Naive thymus-derived CD4-positive, alpha-beta T cell (primary cell): Measurements from ENCODE around the gene MTNR1A. TPM values are rescaled to one million over a fixed set of nuclear protein-coding genes. Genes with fewer than 3 reads are reported as not detected.

ENCODE experiments used
- ATAC-seq: fragments of 150-1000 bp; cut with Tn5 transposase; 2 replicates; pipeline ENCODE4 v1.10.0; 2021; ENCODE audit warnings: mild to moderate bottlenecking, moderate library complexity
- CTCF ChIA-PET: fragments of 350-600 bp; sonication (Branson Sonifier 250); formaldehyde crosslinking; loops from one replicate; lab custom pipeline; 2021; ENCODE audit warnings: antibody characterized with exemption; lab: Charles Lee
- POLR2A ChIA-PET: fragments of 350-600 bp; sonication (Branson Sonifier 250); formaldehyde crosslinking; loops from one replicate; lab custom pipeline; 2021; ENCODE audit warnings: antibody characterized with exemption, inconsistent platforms; lab: Charles Lee
- DNase-seq, 9 donors: peaks; one replicate each; pipeline versions ENCODE4 v3.0.0 to v3.0.0-alpha.2; 2020 to 2022; ENCODE audit warnings: mixed read lengths in 1 of 9
- H3K27ac ChIP-seq: one replicate; pipeline ENCODE4 v1.7.0; 2013; ENCODE audit warnings: mild to moderate bottlenecking, low read depth, low read length, moderate library complexity
- H3K27me3 ChIP-seq, 2 donors: one replicate each; pipeline ENCODE4 v1.7.0; 2013; ENCODE audit warnings: low read length in 2 of 2, mild to moderate bottlenecking in 2 of 2, moderate library complexity in 2 of 2; ENCODE audit not compliant: control insufficient read depth in 2 of 2, insufficient read depth in 2 of 2
- H3K36me3 ChIP-seq, 3 experiments: 1 replicate in 2 of 3; 2 replicates in 1 of 3; pipeline ENCODE4 v1.7.0; 2013; ENCODE audit warnings: low read length in 3 of 3, mild to moderate bottlenecking in 3 of 3, moderate library complexity in 1 of 3; ENCODE audit not compliant: insufficient read depth in 3 of 3, control insufficient read depth in 2 of 3
- H3K4me1 ChIP-seq, 2 donors: one replicate each; pipeline ENCODE4 v1.7.0; 2013; ENCODE audit warnings: low read length in 2 of 2, mild to moderate bottlenecking in 2 of 2, moderate library complexity in 1 of 2; ENCODE audit not compliant: control insufficient read depth in 2 of 2, insufficient read depth in 2 of 2
- H3K4me3 ChIP-seq: 2 replicates; pipeline ENCODE4 v1.7.0; 2013; ENCODE audit warnings: mild to moderate bottlenecking, low read length
- H3K9me3 ChIP-seq, 3 experiments: 1 replicate in 2 of 3; 2 replicates in 1 of 3; pipeline ENCODE4 v1.7.0; 2013; ENCODE audit warnings: low read length in 3 of 3; ENCODE audit not compliant: control insufficient read depth in 2 of 3
- H3K27ac Mint-ChIP-seq, 9 donors: one replicate each; pipeline ENCODE4 v1.8.0; 2020 to 2022; ENCODE audit warnings: mixed read lengths in 9 of 9, mild to moderate bottlenecking in 8 of 9, moderate library complexity in 5 of 9, inconsistent platforms in 2 of 9
- H3K27me3 Mint-ChIP-seq, 5 donors: one replicate each; pipeline ENCODE4 v1.8.0; 2021 to 2022; ENCODE audit warnings: mixed read lengths in 5 of 5, mild to moderate bottlenecking in 1 of 5
- H3K36me3 Mint-ChIP-seq, 5 donors: one replicate each; pipeline ENCODE4 v1.8.0; 2020 to 2022; ENCODE audit warnings: mixed read lengths in 5 of 5, mild to moderate bottlenecking in 3 of 5, inconsistent platforms in 1 of 5
- H3K4me1 Mint-ChIP-seq, 7 donors: one replicate each; pipeline ENCODE4 v1.8.0; 2020 to 2022; ENCODE audit warnings: mixed read lengths in 7 of 7, mild to moderate bottlenecking in 3 of 7, inconsistent platforms in 1 of 7
- H3K4me3 Mint-ChIP-seq, 10 donors: one replicate each; pipeline ENCODE4 v1.8.0; 2020 to 2022; ENCODE audit warnings: mild to moderate bottlenecking in 10 of 10, mixed read lengths in 10 of 10, moderate library complexity in 6 of 10, inconsistent platforms in 2 of 10
- H3K9me3 Mint-ChIP-seq, 11 donors: one replicate each; pipeline ENCODE4 v1.8.0; 2020 to 2022; ENCODE audit warnings: mixed read lengths in 11 of 11, mild to moderate bottlenecking in 4 of 11, inconsistent platforms in 1 of 11, moderate library complexity in 1 of 11
- intact Hi-C, 2 donors: fragments of 100-400 bp; cut with micrococcal nuclease; formaldehyde crosslinking; loops; one replicate each; pipeline ENCODE4 v1.15.1; 2023
- polyA plus RNA-seq, 2 donors: library from polyadenylated mRNA; unstranded; fragments of 300-500 nt; fragmentation: Illumina TruSeq; gene quantifications; one replicate each; pipeline ENCODE4 v1.2.3, GENCODE V29; 2021
- total RNA-seq, 6 experiments: library from RNA in 5 of 6; stranded (reverse) in 5 of 6; gene quantifications; 1 replicate in 5 of 6; 2 replicates in 1 of 6; pipeline ENCODE4 v1.2.3 and lab custom pipeline; 2021 to 2026

Gene MTNR1A
- total and polyA plus RNA-seq, 7 experiments from 2014 or later = not detected

DNA sequence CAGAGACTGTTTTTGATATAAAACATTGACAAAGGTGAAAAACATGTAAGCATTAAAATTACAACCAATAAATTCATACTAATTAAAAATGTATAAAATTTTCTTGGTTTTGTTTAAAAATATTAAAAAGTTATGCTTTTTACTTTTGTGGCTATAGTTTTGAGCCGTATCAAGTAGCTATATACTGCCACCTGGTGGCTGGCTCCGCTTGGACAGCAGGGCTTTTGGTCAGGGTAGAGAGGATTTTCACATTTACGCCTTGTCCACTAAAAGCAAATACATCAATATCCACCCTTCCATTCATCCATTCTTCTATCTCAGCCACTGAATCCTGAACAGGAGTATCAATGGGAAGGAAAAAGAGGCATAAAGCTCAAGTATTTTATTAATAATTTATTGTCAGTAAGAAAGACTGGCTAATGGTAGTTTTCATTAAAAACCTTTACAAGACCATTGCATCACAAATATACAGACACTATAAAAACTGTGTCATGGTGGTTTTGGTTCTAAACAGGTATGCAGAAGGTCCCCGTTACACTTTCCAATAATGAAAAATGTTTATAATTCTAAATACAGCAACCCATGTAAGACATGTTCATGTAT, 32.1 kb upstream of the MTNR1A start:
- Mint-ChIP-seq H3K27me3 (peaks cover 0 to 9% (median 3%) of the 10 kb centered on the region in 5 donors), H3K36me3 (no peaks in the 10 kb centered on the region), H3K27ac (no peak overlapping the region), H3K4me3 (no peak overlapping the region), H3K4me1 (no peaks in the 10 kb centered on the region), H3K9me3 (peaks cover 0 to 6% (median 2%) of the 10 kb centered on the region in 11 donors)
- H3K36me3 ChIP-seq = no peaks in the 10 kb centered on the region
- intact Hi-C loops = loop anchor here (1.0 to 2.0 kb wide), 4 partner anchors 225 to 946 kb away; no protein-coding TSS in a partner anchor
- H3K9me3 ChIP-seq = no peaks in the 10 kb centered on the region
- no peak overlapping the region for H3K4me3 ChIP-seq
- ATAC-seq (peak; percentile 55), DNase-seq (peak; percentile 13 to 51 (median 37))
- ChIA-PET CTCF (interaction anchor here (0.8 to 1.9 kb wide), 6 partner anchors 14 to 520 kb away, joined by 3 to 17 read pairs (median 6); partner anchors contain the start of gene TLR3), POLR2A (no interaction called here)
- H3K27me3 ChIP-seq = no peaks in the 10 kb centered on the region
- H3K27ac ChIP-seq = no peak overlapping the region
- H3K4me1 ChIP-seq = no peaks in the 10 kb centered on the region

DNA sequence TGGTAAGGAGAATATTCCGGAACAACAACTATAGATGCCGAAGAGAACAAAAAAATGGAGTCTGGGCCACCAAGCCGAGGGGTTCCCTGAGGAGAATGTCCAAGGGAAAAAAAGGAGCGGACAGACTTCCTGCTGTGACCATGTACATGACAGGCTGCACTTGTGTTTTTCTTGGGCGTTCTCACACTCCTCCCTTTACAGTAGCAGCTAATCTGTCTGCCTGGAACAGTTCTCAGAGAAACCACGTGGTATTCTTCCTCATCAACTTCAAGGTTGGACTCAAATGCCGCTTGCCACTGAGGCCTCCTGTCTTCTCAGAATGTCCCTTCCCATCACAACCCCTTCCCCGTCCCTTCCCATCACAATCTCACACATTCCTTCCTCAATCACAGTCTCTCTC, 30.8 kb upstream of the MTNR1A start:
- ChIA-PET CTCF (no interaction called here), POLR2A (no interaction called here)
- no peak overlapping the region for H3K4me3 Mint-ChIP-seq
- H3K4me1 Mint-ChIP-seq = no peaks in the 10 kb centered on the region
- Histone ChIP-seq H3K27ac (no peak overlapping the region), H3K9me3 (no peaks in the 10 kb centered on the region), H3K27me3 (no peaks in the 10 kb centered on the region), H3K4me1 (no peaks in the 10 kb centered on the region), H3K4me3 (no peak overlapping the region), H3K36me3 (no peaks in the 10 kb centered on the region)
- ATAC-seq (no peak), DNase-seq (no peak)
- H3K9me3 Mint-ChIP-seq = peaks cover 0 to 14% (median 5%) of the 10 kb centered on the region in 11 donors
- intact Hi-C loops = loop anchor here (2.0 kb wide), 2 partner anchors 223 to 435 kb away; no protein-coding TSS in a partner anchor
- peaks cover 0 to 9% (median 3%) of the 10 kb centered on the region in 5 donors for H3K27me3 Mint-ChIP-seq
- H3K36me3 Mint-ChIP-seq = no peaks in the 10 kb centered on the region
- no peak overlapping the region for H3K27ac Mint-ChIP-seq

DNA sequence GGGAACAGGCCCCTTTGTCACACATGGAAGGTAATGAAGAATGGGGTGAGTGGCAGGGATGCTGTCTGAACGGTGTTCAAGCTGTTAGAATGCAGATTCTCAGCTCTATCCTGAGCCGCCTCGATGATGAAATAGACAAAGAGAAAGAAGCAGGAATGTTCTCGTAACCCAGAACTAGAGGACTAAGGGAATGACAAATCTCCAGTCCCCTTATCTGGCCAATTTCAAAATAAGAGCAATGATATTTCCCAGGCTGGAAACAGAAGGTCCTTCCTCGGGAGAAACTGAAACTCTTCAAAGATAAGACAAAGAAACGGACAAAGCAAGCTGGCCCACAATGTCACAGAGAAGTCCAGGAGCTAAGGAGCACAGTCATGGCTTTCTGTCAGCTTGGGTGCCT, 29.5 kb upstream of the MTNR1A start:
- Mint-ChIP-seq H3K9me3 (peaks cover 0 to 14% (median 6%) of the 10 kb centered on the region in 11 donors), H3K4me3 (no peak overlapping the region), H3K27ac (peak overlapping the region in 1 of 9 donors; percentile 17), H3K27me3 (peaks cover 0 to 9% (median 3%) of the 10 kb centered on the region in 5 donors), H3K36me3 (no peaks in the 10 kb centered on the region), H3K4me1 (no peaks in the 10 kb centered on the region)
- ChIA-PET POLR2A (no interaction called here), CTCF (no interaction called here)
- Histone ChIP-seq H3K9me3 (no peaks in the 10 kb centered on the region), H3K4me3 (no peak overlapping the region), H3K4me1 (no peaks in the 10 kb centered on the region), H3K27me3 (no peaks in the 10 kb centered on the region), H3K27ac (no peak overlapping the region), H3K36me3 (no peaks in the 10 kb centered on the region)
- ATAC-seq = no peak
- DNase-seq = no peak
- intact Hi-C loops = no loop called here

DNA sequence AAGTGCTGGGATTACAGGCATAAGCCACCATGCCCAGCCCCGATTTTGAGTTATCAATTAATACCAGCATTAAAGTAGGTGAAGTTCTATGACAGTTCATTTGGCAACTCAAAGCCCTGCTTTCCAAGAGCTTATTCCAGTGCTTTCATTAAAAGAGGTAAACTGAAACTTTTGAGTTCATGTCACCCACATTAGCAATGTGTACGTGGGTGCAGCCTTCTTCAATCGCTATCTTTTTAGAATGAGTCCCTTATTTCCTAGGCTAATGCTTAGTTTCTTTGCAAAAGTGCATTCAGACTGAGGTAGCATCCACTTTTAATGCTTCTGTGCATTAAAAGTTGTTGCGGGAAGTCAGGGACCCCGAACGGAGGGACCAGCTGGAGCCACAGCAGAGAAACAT, 26.1 kb upstream of the MTNR1A start:
- intact Hi-C loops = no loop called here
- Mint-ChIP-seq H3K4me1 (no peaks in the 10 kb centered on the region), H3K4me3 (no peak overlapping the region), H3K36me3 (no peaks in the 10 kb centered on the region), H3K27me3 (peaks cover 0 to 9% (median under 1%) of the 10 kb centered on the region in 5 donors), H3K27ac (no peak overlapping the region), H3K9me3 (peaks cover 0 to 14% (median 6%) of the 10 kb centered on the region in 11 donors)
- Histone ChIP-seq H3K4me3 (no peak overlapping the region), H3K36me3 (no peaks in the 10 kb centered on the region), H3K27me3 (no peaks in the 10 kb centered on the region), H3K9me3 (no peaks in the 10 kb centered on the region), H3K4me1 (no peaks in the 10 kb centered on the region), H3K27ac (no peak overlapping the region)
- DNase-seq = no peak
- CTCF ChIA-PET = interaction anchor here (1.6 kb wide), 1 partner anchor 10 kb away, joined by 4 read pairs; no protein-coding TSS in a partner anchor
- ATAC-seq = no peak
- POLR2A ChIA-PET = no interaction called here

DNA sequence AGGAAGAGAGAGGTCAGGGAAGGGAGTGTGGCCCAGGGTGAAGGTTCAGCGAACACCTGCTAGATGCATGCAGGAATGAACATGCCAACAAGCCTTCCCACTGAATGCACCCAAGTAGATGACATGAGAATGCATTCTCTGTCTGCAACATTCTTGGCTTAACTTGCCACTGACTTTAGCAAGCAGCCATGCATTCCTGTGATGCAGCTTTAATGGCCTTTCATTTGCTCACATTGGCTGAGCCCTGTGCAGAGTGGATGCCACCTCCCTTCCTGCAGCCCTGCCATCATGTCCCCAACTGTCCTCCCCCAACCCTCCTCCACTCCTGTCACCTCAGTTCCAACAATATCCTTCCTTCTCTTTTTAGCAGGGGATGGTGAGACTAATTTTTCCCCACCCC, 25.3 kb upstream of the MTNR1A start:
- Mint-ChIP-seq H3K36me3 (no peaks in the 10 kb centered on the region), H3K4me3 (no peak overlapping the region), H3K9me3 (peaks cover 0 to 14% (median 6%) of the 10 kb centered on the region in 11 donors), H3K27ac (no peak overlapping the region), H3K4me1 (no peaks in the 10 kb centered on the region), H3K27me3 (peaks cover 0 to 11% (median 0%) of the 10 kb centered on the region in 5 donors)
- intact Hi-C loops = no loop called here
- ATAC-seq (no peak), DNase-seq (no peak)
- Histone ChIP-seq H3K4me1 (no peaks in the 10 kb centered on the region), H3K27ac (no peak overlapping the region), H3K4me3 (no peak overlapping the region), H3K36me3 (no peaks in the 10 kb centered on the region), H3K27me3 (no peaks in the 10 kb centered on the region), H3K9me3 (no peaks in the 10 kb centered on the region)
- CTCF ChIA-PET = interaction anchor here (1.6 kb wide), 1 partner anchor 11 kb away, joined by 4 read pairs; no protein-coding TSS in a partner anchor
- POLR2A ChIA-PET = no interaction called here

DNA sequence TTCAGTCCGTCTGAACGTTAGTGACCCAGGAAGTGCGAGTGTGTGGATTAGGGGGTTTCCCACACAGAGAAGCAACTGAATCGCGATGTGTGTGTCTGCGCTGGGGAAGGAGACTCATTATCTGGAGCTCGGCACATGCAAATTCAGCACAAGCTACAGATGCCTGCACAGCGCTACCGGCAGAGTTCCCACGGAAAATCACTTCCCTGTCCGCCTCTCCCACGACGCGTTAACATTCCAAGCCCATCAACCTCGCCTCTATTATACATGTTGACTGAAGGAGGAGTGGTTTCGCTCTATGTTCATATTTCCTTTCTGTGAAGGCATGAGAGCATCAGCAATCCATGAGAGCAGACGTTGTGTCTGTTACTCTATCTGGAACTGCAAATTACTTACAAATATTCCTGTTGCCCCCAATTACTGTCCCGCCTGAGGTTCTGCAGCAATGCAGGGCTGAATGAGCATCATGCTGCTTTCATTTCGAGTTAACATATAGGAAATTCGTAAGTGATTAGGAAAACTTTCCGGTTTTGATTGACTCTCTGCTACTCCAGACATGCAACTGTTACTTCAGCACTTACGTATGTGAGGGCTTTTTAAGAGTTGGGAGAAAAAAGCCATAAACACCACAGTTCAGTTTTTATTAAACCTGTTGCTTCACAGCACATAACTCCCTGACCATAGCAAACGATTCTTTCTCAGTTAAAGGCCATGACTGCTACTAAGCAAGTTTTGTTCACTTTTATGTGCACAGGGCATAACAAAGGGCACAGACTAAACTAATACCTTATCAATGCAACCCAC, 15.0 kb upstream of the MTNR1A start:
- intact Hi-C loops = no loop called here
- Mint-ChIP-seq H3K36me3 (no peaks in the 10 kb centered on the region), H3K27me3 (peaks cover 0 to 6% (median 4%) of the 10 kb centered on the region in 5 donors), H3K4me3 (no peak overlapping the region), H3K27ac (no peak overlapping the region), H3K4me1 (no peaks in the 10 kb centered on the region), H3K9me3 (peaks cover 0 to 3% (median 0%) of the 10 kb centered on the region in 11 donors)
- Histone ChIP-seq H3K36me3 (no peaks in the 10 kb centered on the region), H3K27ac (no peak overlapping the region), H3K4me3 (no peak overlapping the region), H3K9me3 (no peaks in the 10 kb centered on the region), H3K27me3 (no peaks in the 10 kb centered on the region), H3K4me1 (no peaks in the 10 kb centered on the region)
- no peak for DNase-seq
- POLR2A ChIA-PET = no interaction called here
- CTCF ChIA-PET = no interaction called here
- ATAC-seq = no peak
